NCI-H2029 (cell line): ENCODE results near the gene CMSS1.

Source experiments
- DNase-seq: peaks from one replicate; lab custom pipeline; 2025; lab: John Stamatoyannopoulos, UW

The CMSS1 gene

DNA sequence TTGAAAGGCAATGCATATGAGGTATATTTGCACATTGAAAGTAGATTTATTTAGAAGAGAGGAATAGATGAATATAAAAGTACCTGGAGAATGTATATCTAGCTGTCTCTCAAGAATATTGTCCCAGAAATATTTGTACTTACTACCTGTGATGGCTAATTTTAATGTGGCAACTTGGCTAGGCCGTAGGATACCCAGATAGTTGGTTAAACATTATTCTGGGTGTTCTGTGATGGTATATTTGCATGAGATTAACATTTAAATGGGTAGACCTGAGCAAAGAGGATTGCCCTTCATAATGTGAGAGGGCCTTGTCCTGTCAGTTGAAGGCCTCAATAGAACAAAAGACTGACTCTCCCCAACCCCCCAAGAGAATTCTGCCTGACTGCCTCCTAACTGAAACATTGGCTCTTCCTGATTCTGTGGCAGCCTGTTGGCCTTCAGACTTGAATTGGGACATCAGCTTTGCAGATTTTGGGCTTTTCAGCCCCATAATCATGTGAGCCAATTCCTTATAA is 366.0 kb downstream of the CMSS1 start:
- DNase-seq: no peak

DNA sequence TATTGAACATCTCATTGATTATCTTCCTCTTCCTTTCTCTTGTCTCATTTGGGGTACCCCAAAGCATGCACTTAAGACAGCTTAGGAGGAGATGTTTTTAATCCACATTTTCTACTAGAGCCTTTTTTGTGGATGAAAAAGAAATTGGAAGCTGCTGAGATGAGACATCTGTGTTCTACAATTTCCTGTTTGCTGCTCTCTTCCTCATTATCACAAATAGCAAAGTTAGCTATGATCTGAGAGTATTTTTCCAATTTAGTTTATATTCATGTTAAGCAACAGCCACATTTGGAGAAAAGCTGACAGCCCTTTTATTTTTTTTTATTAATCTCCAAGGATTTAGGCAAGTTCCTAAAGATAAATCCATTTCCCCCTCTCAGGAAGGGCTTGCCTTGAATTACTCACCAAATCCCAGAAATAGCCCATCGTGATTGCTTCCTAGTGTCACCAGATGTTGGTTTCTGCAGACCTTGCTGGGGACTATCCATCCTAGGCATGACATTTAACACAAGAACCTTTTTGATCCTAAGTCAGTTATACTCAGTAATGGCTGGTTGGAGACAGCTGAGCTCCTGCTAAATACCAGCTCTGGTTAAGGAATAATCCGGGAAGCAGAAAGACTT is 367.4 kb downstream of the CMSS1 start:
- no peak for DNase-seq

DNA sequence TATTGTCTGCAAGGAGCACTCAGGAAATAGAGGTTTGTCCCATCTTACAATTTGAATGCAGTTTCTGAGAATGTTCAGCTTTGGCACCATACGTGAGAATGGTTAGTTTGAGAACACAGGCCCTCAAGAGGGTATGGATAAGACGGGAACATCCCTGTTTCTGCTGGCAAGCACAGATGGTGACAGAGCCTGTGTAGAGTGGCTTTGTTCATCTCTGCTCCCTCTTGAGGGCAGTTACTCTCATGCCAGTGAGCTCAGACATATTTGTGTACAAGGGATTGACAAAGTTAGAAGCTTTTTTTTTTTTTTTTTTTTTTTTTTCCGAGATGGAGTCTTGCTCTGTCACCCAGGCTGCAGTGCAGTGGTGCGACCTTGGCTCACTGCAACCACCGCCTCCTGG is 368.2 kb downstream of the CMSS1 start:
- DNase-seq: no peak

DNA sequence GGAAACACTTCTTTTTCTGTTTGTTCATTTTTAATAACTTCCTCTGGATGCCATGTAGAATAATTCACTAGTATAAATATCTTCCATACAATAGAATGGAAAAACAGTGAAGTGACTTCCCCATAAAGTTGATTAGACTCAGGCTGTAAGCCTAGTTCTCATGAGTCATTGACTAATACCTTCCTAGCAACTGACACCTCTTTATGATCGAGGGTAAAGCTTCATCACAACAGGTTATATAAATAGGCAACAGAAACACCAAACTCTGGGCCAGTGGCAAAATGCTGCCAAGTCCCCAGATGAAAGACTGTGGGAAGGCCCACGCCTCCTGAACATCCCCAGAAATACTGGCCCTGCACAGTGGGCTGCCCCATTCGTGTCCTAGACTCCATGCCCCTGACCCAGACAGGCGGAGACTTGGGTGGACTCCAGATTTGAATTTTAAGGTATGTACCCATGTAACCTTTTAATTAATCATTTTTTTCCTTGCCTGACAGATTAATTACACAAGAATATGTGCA is 371.8 kb downstream of the CMSS1 start:
- DNase-seq: no peak

DNA sequence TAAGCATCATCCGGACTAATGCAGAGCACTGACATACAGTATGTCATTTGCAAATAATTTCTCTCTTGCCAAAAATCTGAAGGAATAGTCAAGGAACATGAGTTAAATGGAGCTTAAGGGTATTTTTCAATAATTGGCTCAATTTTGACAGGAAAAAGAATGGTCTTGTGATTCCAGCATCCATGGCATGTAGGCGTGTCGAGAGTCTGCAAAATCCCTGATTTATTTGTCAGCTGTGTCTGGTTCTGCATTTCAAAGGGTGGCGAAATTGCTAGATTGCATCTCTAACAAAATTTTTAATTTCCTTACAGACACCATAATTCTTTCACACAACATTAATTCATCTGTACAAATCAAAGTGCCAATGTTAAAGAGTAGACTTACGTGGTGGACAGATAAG is 377.7 kb downstream of the CMSS1 start:
- DNase-seq: no peak

DNA sequence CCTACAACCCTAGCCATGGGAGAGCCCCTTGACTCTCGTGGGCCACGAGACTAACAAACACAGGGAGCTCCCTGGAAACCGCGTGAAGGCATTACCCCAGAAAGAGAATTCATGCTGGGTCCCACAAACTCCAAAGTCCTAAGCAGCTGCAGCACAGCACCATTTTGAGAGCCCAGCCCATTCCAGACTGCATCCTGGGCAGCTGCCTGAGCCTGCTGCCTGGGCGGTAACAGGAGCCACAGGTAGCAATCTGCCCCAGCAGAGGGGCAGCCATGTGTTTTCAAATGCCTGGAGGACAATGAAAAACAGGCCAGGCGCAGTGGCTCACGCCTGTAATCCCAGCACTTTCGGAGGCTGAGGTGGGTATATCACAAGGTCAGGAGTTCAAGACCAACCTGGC is 380.2 kb downstream of the CMSS1 start:
- no peak for DNase-seq

DNA sequence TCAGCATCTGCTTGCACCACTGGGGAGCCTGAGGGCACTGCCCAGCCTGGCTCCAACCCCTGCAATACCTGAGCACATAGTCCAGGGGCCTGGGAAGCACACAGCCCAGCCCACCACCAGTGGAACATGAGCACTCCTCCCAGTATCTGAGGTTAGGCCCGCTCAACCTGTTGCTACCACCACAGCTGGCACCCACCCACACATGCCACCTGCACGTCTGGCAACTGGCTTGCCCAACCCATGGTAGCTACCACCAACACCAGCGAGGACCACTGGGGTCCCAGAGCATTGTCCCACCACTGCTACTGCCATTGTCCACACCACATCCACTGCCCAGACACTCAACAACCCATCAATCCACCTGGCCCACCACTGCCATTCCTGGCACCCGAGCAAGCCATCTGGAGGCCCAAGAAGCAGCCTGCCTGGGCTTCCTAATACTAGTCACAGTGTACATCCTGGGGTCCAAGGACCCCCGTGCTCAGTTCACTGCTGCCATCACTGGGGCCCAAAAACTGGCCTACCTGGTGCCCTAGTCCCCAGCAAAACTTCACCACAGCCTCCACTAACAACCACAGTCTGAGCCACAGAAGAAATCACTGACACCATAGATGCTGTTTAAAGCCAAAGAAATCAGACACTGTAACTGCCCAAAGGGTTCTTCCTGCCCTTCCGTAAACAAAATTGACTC is 381.1 kb downstream of the CMSS1 start:
- no peak for DNase-seq

DNA sequence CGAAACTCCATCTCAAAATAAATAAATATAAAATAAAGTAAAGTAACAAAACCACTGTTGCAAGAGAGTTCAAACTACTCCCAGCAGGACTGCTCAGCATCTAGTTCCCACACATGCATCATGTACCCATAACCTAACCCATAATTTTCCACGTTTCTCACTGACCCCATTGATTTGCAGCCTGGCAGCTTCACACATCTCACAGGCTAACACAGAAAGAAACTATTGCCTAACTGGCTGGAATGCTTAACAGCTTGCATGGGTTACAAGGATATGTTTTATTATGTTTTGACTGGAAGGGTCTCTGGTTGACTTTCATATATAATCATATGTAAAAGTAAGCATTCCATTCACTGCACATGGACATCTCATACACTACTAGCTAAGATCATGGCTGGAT is 387.5 kb downstream of the CMSS1 start:
- DNase-seq: no peak

DNA sequence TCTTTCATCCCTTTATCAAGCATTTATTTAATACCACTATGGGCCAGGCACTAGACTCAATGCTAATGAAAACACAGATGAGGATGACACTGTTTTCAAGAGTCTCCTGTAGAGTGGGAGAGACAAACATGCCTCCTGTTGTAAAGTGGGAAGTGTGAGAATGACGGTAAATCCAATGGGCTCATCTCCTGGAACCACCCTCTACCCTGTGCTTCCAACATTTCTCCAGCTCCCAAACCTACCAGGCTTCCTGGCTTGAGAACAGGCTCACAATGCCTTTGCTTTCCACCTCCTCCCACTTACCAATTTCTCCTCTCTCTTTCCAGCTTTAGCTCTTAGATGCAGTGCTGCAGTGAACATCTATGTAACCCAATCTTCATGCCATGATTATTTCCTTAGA is 389.0 kb downstream of the CMSS1 start:
- no peak for DNase-seq

DNA sequence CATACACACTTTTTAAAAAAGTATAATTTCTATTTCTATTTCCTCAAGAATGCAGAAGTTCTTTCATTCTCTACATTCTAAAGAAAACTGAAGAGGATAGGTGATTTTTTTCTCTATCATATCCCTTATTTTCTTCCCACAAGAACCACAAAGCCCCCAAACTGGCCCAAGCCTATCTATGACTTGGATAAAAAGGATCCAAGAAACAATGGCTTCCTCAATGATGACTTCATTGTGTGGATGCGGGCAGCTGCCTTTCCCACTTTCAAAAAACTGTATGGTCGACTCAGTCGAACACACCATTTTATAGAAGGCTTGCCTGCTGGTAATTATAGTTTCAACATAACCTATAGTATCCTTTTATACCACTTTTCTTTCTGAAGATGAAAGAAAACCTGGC is 390.2 kb downstream of the CMSS1 start:
- DNase-seq: no peak

DNA sequence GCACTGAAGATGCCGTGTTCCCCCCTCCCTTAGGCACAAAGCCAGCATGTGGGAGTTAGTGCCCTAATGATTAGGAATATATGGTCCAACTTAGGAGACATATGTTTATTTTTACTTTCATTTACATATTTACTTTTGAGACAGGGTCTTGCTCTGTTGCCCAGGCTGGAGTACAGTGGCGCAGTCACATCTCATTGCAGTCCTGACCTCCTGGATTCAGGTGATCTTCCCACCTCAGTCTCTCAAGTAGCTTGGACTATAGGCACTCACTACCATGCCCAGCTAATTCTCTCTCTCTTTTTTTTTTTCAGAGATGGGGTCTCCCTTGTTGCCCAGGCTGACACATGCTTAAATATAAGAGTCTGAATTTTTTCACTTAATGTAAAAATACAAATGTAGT is 391.5 kb downstream of the CMSS1 start:
- DNase-seq: no peak

DNA sequence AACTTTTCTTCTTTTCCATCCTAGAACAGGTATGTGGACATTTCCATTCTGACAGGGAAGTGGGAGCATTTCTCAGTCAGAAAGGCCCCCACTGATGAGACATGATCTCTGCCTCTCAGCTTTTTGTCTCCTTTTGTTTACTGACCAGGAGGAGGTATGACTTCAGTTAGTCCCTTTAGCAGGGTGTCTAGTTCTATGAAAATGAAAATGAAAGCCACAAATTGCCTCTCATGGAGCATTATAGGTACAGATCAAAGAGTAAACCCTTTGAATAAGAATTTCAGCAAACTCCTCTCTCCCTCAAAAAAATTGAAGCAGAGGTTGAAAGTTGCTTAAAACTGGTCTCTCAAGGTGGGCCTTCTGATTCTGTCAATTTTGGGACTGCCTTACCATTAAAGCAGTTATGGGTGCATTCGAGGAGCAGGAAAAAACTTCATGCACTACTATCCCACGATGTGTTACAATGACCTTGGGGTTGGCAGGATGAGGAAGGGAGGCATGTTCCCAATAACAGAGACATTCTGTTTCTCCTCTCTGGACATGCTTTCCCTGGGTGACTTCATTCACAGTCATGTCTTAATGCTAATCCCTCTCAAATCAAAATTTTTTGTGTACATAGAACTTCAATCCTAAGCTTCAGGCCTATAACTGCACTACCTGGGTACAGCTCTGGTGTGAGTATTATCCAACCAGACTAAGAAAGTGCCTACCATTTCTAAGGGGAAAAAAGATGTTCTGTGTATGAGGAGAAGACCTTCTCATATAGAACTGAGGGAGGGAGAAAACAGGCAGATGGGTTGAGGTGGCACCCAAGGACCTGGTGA is 392.5 kb downstream of the CMSS1 start:
- DNase-seq: peak; percentile 58

DNA sequence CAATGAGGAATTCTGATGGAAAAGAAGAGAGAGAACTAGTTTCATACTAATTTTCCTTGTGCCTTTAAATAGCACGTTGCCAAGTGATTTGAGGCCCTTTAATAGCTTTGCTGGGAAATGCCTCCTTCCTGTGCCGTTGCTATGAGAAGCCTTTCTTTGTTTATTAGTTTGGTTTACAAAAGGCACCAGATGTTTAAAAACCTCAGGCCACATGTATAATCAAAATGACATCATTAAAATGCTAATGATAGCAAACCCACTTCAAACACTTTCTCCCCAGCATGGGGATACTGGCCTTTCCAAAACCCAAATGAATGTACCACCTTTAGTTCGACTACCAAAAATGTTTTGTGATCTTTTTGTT is 393.1 kb downstream of the CMSS1 start:
- peak; percentile 84 for DNase-seq

DNA sequence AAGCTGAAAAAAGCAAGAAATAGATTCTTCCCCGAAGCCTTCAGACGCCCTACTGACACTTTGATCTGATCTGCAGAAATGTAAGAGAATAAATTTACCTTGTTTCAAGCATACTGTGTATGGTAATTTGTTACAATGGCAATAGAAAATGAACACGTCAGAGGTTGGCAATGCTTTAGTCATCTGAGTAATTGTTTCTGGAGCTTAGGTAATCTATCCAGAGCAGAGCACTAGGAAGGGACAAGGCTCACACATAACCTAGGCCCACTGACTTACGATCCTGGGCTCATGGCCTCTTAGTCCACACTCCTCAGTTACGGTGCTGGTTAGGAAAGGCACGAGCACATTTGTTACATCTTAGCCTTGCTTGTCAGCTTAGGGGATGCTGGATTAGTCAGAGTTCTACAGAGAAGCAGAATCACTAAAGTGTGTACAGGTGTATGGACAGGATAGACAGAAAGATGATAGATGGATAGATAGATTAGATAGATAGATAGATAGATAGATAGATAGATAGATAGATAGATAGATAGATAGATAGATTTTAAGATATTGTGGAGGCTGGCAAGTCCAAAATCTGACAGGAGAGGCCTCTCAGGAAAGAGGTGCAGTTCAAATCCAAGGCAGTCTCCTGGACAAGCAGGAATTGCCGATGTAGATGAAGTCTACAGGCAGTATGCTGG is 396.4 kb downstream of the CMSS1 start:
- DNase-seq: no peak

DNA sequence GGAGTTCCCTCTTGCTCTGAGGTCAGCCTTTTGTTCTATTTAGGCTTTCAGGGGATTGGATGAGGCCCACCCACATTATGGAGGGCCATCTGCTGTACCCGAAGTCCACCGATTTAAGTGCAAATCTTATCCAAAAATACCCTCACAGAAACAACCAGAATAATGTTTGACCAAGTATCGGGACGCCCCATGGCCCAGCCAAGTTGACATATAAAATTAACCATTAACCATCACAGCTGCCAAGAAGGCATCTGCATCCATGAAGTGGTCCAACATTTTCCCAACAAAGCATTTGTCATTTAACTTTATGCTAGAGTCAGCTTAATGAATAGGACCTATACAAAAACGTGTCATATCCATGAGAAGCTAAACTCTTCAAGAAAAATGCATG is 396.9 kb downstream of the CMSS1 start:
- DNase-seq: no peak

DNA sequence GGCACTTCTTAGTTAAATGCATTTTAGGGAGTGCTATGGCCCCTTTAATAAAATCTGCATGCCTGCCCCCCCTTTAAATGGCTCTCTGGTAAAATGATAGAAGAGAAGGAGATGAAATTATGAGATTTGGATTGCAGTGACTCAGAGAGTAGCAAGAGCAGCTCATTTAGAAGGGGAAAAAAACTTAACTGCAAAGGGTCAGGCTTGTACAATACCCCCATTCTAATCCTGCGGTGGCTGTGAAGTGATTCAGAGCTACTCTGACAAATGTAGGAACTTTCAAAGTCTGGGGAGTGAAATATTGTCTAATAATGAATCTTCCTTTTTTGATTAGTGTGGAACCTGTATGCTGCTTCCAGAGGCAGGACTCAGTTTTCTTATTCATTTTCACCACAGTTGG is 399.1 kb downstream of the CMSS1 start:
- DNase-seq: no peak

DNA sequence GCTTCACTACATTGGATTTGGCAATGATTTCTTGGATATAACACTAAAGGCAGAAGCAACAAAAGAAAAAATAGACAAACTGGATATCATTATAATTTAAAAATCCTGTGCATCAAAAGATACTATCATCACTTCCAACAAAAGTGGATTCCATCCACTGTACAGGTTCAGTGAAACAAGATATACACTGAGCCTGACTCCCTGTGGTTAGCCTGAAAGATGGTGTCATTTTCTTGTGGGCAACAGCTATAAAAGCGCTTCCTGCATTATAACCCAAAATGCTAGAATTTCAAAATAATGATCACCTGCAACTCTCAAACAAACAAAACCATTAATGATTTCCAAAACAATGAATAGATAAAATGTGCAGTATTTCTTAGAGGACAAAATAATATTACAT is 403.5 kb downstream of the CMSS1 start:
- no peak for DNase-seq

DNA sequence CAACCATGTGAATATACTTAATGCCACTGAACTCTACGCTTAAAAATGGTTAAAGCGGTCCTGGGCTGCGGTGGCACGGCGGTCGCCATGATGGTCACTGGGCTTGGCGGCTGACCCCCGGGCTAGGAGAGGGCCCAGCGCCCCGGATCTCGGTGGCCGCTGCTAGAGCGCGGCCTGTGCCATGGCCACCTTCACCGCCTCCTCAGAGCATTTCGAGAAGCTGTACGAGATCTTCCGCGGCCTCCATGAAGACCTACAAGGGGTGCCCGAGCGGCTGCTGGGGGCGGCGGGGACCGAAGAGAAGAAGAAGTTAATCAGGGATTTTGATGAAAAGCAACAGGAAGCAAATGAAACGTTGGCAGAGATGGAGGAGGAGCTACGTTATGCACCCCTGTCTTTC is 407.5 kb downstream of the CMSS1 start:
- no peak for DNase-seq

DNA sequence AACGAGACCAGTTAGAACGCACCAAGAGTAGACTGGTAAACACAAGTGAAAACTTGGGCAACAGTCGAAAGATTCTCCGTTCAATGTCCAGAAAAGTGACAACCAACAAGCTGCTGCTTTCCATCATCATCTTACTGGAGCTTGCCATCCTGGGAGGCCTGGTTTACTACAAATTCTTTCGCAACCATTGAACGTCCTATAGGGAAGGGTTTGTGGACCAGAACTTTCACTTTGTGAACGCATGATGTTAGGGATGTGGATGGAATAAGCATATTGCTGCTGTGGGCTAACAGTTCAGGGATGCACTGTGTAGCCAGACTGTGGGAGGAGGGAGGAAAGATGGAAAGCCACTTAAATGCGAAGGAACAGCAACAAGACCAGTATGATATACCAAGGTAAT is 408.2 kb downstream of the CMSS1 start:
- DNase-seq: no peak

DNA sequence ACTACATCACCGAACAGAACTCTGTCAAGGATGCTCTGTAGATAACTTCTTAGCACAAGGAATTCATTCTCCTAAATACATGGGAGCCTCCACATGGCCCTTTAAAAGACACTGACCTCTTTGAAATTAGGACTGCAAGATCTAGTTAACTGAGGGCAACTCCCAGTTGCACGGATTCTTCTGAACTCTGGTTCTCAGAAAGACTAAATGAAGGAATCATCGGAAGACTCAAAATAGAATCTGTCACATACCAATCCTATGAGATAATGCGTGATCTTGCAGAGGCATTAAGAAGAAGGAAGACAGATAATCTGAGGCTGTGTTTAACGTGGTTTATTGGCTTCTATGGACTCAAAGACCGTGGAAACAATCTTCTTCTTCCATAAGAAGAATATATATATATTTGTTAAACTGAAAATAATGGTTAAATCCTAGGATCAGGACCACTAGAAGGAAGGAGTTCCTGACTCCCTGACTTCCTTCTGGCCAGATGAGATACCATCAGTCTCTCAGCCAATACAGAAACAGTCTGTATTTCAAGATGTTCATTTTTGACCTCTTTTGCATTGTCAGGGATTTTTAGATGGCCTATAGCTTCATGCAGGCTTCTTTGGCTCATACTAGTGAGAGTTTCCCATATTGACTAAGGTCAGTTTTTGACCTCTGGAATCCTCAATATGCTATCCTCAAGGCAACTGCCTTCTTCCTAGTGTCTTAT is 409.2 kb downstream of the CMSS1 start:
- no peak for DNase-seq

DNA sequence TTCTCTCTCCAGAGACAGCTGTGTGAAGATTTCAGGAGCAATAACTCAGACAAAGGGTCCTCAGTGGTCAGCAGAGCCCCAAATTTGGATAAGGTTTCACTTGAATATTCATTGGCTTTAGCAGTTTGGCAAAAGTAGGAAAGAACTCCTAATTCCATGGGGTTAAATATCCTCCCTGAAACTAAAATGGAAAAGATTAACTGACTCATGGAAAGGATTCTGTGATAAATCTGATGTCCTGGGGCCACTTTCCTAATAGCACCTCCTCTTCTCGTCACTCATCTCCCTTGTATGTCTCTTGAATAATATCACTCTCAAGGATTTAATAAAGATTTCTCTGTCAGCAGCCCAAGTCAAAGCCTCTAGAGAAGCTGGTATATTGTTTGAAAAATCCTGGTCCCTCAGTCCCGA is 409.9 kb downstream of the CMSS1 start:
- DNase-seq: no peak

DNA sequence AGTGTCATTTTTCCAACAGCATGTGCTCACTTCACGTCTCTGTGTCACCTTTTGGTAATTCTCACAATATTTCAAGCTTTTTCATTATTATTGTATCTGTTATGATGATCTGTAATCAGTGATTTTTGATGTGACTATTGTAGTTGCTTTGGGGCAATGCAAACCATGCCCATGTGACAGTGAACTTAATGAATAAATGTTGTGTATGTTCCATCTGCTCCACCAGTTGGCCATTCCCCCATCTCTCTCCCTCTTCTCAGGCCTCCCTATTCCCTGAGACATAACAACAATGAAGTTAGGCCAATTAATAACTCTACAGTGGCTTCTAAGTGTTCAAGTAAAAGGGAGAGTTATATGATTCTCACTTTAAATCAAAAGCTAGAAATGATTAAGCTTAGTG is 410.6 kb downstream of the CMSS1 start:
- no peak for DNase-seq
